Left renal pelvis (tissue), 4 donors: Measurements from ENCODE around the gene C10orf90. TPM values are rescaled to one million over a fixed set of nuclear protein-coding genes. Genes with fewer than 3 reads are reported as not detected.

Experiments used
- polyA plus RNA-seq, 4 donors: library from polyadenylated mRNA; unstranded; fragments of 120-200 nt; gene quantifications; one replicate each; pipeline ENCODE4 v1.2.1, GENCODE V29; 2013; ENCODE audit not compliant: insufficient read length in 4 of 4

Gene C10orf90
- polyA plus RNA-seq, 4 donors = 0.23 to 0.86 (median 0.43) TPM

Other genes starting within 250 kb of the C10orf90 start
- gene DOCK1, start 234.7 kb upstream of the C10orf90 start, polyA plus RNA-seq = 10 to 100 TPM; 62.7 to 68.3 (median 66.4) TPM